Gastroesophageal sphincter (tissue), 3 donors: ENCODE measurements around the gene EFNA3.

Source experiments
- POLR2A ChIP-seq, 2 donors: fragments of 450-650 bp; IDR thresholded peaks; one replicate each; pipeline ENCODE4 v1.6.1; 2017; ENCODE audit warnings: antibody characterized with exemption in 2 of 2, mild to moderate bottlenecking in 2 of 2, moderate library complexity in 1 of 2
- POLR2AphosphoS5 ChIP-seq: sonication (generic); formaldehyde crosslinking; IDR thresholded peaks from one replicate; pipeline ENCODE4 v1.6.1; 2017; ENCODE audit warnings: antibody characterized with exemption
- TF ChIP-seq, protein P1 (sequence below), 4 experiments: fragments of 200-600 bp in 2 of 4; fragments of 450-650 bp in 2 of 4; sonication (generic) in 1 of 4; IDR thresholded peaks; one replicate each; pipeline ENCODE4 v1.5.1; 2017 to 2019; ENCODE audit warnings: antibody characterized with exemption in 4 of 4, mild to moderate bottlenecking in 2 of 4, moderate library complexity in 2 of 4

GRCh38 chr1:155092641-155093040, 14.0 kb downstream of the EFNA3 start:
- TF ChIP-seq POLR2A (IDR thresholded peaks at IDR 0.05): no peak
- TF ChIP-seq, protein P1, sequence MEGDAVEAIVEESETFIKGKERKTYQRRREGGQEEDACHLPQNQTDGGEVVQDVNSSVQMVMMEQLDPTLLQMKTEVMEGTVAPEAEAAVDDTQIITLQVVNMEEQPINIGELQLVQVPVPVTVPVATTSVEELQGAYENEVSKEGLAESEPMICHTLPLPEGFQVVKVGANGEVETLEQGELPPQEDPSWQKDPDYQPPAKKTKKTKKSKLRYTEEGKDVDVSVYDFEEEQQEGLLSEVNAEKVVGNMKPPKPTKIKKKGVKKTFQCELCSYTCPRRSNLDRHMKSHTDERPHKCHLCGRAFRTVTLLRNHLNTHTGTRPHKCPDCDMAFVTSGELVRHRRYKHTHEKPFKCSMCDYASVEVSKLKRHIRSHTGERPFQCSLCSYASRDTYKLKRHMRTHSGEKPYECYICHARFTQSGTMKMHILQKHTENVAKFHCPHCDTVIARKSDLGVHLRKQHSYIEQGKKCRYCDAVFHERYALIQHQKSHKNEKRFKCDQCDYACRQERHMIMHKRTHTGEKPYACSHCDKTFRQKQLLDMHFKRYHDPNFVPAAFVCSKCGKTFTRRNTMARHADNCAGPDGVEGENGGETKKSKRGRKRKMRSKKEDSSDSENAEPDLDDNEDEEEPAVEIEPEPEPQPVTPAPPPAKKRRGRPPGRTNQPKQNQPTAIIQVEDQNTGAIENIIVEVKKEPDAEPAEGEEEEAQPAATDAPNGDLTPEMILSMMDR (IDR thresholded peaks at IDR 0.05): no peak
- TF ChIP-seq POLR2AphosphoS5: no peak
